Activated T-helper 17 cell treated with anti-CD3 and anti-CD28 coated beads, Interleukin-2, amount 50 U/mL, for 72 hours (primary cell): ENCODE data around the gene HERC6. TPM values are rescaled to one million over a fixed set of nuclear protein-coding genes. Genes with fewer than 3 reads are reported as not detected.
"Not testable (repeated sequence)": the region's sequence is repeated elsewhere in the genome, so short reads cannot be mapped to it uniquely, and the experiment has no call there.

Experiments
- ATAC-seq: fragments of 150-1000 bp; cut with Tn5 transposase; replicated peaks from 2 replicates; pipeline ENCODE4 v1.10.0; 2021; ENCODE audit warnings: mild to moderate bottlenecking, moderate library complexity
- H3K27ac Mint-ChIP-seq: one replicate; pipeline ENCODE4 v1.8.0; 2022; ENCODE audit warnings: mixed read lengths
- H3K27me3 Mint-ChIP-seq: one replicate; pipeline ENCODE4 v1.8.0; 2022; ENCODE audit warnings: mixed read lengths
- H3K36me3 Mint-ChIP-seq: one replicate; pipeline ENCODE4 v1.8.0; 2022; ENCODE audit warnings: low read depth, mild to moderate bottlenecking, mixed read lengths
- H3K4me1 Mint-ChIP-seq: one replicate; pipeline ENCODE4 v1.8.0; 2022; ENCODE audit warnings: mixed read lengths
- H3K4me3 Mint-ChIP-seq: one replicate; pipeline ENCODE4 v1.8.0; 2022; ENCODE audit warnings: mild to moderate bottlenecking, mixed read lengths
- H3K9me3 Mint-ChIP-seq: one replicate; pipeline ENCODE4 v1.8.0; 2022; ENCODE audit warnings: mixed read lengths
- total RNA-seq, 2 donors: library from RNA; stranded (reverse); gene quantifications; one replicate each; pipeline ENCODE4 v1.2.3, GENCODE V29; 2022

The HERC6 gene
- 1 to 10 TPM; 5.7 to 6.8 TPM for total RNA-seq

- H3K27me3 Mint-ChIP-seq = no peaks in the 10 kb centered on the region
- H3K4me3 Mint-ChIP-seq = peak within 1 kb of the TSS; percentile 69
- peak within 1 kb of the TSS; percentile 41 for H3K27ac Mint-ChIP-seq
- no peaks in the 10 kb centered on the region for H3K36me3 Mint-ChIP-seq
- ATAC-seq = peak; percentile 48
- H3K9me3 Mint-ChIP-seq = no peaks in the 10 kb centered on the region
- peaks cover 22% of the 10 kb centered on the region for H3K4me1 Mint-ChIP-seq
These were observed at the start of gene HERC6 for GRCh38 chr4:88378691-88379559. TSS of gene HERC6 (plus strand) at chr4:88378852. CDS start at chr4:88378922, 70 bp downstream.

DNA sequence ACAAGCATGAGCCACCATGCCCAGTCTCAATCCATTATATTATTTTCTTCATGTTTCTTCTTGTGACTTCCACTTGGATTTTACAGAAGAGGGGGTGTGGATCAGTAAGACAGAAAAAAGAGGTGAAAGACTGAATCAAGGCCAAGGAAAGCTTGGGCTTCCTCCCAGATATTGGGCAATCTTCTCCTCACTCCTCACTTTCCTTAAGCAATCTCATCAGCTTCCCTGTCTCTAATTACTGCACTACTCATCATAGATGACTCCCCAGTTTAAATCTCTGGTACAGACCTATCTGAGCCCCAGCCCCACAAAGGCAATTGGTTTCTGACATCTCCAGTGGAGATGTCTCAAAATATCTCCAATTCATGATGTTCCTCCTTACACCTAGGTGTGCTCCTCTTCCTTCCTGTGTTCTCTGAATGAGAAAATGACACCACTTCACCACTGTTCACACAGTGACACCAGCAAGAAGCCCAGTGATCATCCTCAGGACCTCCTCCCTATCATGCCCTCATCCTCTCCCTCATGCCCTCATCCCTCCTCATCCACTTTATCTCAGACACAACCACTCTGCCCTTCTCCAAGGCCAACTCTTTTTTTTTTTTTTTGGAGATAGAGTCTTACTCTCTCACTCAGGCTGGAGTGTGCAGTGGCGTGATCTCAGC, 44.8 kb upstream of the HERC6 start:
- no peak for ATAC-seq
- no peaks in the 10 kb centered on the region for H3K36me3 Mint-ChIP-seq
- H3K27ac Mint-ChIP-seq = peak overlapping the region; percentile 56
- no peaks in the 10 kb centered on the region for H3K9me3 Mint-ChIP-seq
- peaks cover 4% of the 10 kb centered on the region for H3K4me1 Mint-ChIP-seq
- H3K27me3 Mint-ChIP-seq = peaks cover 6% of the 10 kb centered on the region
- no peak overlapping the region for H3K4me3 Mint-ChIP-seq

DNA sequence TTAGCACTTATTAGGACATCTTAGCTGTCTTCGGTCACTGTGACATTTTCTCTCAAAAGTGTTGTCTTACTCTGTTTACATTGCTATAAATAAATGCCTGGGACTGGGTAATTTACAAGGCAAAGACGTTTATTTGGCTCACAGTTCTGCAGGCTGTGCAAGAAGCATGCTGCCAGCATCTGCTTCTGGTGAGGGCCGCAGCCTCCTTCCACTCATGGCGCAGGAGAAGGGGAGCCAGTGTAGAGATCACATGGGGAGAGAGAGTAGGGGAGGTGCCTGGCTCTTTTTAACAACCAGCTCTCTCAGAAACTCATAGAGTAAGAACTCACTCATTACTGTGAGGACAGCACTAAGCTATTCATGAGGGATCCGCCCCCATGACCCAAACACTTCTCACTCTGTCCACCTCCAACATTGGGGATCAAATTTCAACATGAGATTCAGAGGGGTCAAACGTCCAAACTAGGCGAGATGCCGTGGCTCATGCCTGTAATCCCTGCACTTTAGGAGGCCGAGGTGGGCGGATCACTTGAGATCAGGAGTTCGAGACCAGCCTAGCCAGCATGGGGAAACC, 43.5 kb upstream of the HERC6 start:
- Mint-ChIP-seq H3K27ac (no peak overlapping the region), H3K4me1 (peaks cover 4% of the 10 kb centered on the region), H3K36me3 (no peaks in the 10 kb centered on the region), H3K27me3 (peaks cover 6% of the 10 kb centered on the region), H3K4me3 (no peak overlapping the region), H3K9me3 (no peaks in the 10 kb centered on the region)
- ATAC-seq = no peak

GRCh38 chr4:88341227-88342192, 37.1 kb upstream of the HERC6 start:
- peak; percentile 63 for ATAC-seq
- Mint-ChIP-seq H3K4me3 (no peak overlapping the region), H3K27me3 (no peaks in the 10 kb centered on the region), H3K9me3 (no peaks in the 10 kb centered on the region), H3K36me3 (no peaks in the 10 kb centered on the region), H3K27ac (no peak overlapping the region), H3K4me1 (no peaks in the 10 kb centered on the region)

DNA sequence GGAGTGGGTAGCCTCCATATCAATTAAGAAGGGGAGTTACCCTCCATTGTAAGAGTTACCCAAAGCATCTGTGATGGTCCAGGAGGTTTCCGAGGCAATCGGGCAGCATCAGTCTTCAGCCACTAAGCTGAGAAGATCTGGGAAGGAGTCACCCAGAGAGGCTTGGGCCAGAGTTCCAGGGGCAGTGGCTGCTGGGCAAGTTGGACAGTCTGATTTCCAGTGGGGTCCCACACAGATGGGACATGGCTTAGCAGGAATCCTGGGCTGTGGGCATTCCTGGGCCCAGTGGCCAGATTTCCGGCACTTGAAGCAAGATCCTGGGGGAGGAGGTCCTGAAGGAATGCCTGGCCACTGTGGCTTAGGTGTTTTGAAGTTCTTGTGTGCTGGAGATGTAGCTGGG, 31.8 kb upstream of the HERC6 start:
- not testable (repeated sequence) for H3K4me1 Mint-ChIP-seq, H3K4me3 Mint-ChIP-seq, H3K36me3 Mint-ChIP-seq, H3K9me3 Mint-ChIP-seq, ATAC-seq, H3K27ac Mint-ChIP-seq, H3K27me3 Mint-ChIP-seq

DNA sequence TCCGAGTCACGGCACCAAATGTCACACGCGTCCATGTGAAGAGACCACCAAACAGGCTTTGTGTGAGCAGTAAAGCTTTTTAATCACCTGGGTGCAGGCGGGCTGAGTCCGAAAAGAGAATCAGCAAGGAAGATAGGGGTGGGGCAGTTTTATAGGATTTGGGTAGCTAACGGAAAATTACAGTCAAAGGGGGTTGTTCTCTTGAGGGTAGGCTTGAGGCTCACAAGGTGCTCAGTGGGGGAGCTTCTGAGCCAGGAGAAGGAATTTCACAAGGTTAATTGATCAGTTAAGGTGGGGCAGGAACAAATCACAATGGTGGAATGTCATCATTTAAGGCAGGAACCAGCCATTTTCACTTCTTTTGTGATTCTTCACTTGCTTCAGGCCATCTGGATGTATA, 29.9 kb upstream of the HERC6 start:
- not testable (repeated sequence) for H3K27me3 Mint-ChIP-seq, H3K9me3 Mint-ChIP-seq, ATAC-seq, H3K4me3 Mint-ChIP-seq, H3K4me1 Mint-ChIP-seq, H3K27ac Mint-ChIP-seq, H3K36me3 Mint-ChIP-seq

- ATAC-seq = no peak
- Mint-ChIP-seq H3K36me3 (no peaks in the 10 kb centered on the region), H3K4me3 (no peak overlapping the region), H3K9me3 (no peaks in the 10 kb centered on the region), H3K27me3 (no peaks in the 10 kb centered on the region), H3K27ac (no peak overlapping the region), H3K4me1 (no peaks in the 10 kb centered on the region)
These were observed 27.9 kb upstream of the HERC6 start for GRCh38 chr4:88350786-88351185.

DNA sequence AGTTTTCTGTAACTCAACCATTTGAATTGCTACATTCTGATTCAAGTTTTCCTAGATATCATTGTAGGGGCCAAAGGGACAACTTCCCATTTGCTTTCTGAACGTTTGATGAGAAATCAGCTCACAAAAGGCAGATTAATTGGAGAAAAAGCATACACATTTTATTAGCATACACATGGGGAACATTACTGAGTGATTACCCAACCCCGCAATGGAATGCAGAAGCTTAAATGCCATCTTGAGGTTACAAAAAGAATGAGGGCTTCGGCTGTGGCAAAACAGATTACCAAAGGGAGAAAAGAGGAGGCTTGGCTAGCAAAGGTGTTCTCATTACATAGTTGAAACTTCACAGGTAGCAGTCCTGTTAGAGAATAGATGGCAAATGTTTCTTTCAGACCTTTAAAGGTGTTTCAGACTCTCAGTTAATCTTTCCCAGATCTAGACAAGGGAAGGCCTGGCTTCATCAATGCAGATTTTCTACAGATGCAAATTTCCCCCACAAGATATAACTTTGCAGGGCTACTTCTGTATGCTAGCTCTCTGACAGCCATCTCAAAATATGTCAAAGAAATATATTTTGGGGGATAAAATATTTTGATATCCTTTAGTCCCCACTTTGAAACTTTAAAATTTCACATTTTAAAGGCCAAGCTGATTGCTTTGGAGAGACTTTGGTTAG, 26.5 kb upstream of the HERC6 start:
- Mint-ChIP-seq H3K4me3 (no peak overlapping the region), H3K9me3 (no peaks in the 10 kb centered on the region), H3K27me3 (no peaks in the 10 kb centered on the region), H3K27ac (no peak overlapping the region), H3K4me1 (no peaks in the 10 kb centered on the region), H3K36me3 (no peaks in the 10 kb centered on the region)
- no peak for ATAC-seq

DNA sequence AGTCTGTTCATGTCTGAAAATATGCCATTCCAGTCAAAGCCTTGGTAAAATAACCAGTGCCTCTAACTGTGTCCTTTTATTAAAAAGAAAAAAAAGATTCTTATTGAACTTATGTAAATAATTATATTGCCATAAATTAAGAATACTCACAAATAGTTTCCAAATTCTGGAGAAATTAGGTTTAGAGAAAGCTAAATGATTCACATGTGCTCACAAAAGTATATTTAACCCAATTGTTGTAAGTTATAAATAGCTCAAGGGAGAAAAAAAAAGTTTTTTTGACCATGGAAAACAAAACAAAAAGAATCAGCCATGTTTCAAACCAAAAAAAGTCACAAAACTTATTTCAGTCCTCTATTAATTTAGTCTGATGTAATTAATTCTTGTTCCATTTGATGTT, 25.3 kb upstream of the HERC6 start:
- Mint-ChIP-seq H3K4me1 (no peaks in the 10 kb centered on the region), H3K4me3 (no peak overlapping the region), H3K27me3 (no peaks in the 10 kb centered on the region), H3K9me3 (no peaks in the 10 kb centered on the region), H3K36me3 (no peaks in the 10 kb centered on the region), H3K27ac (no peak overlapping the region)
- no peak for ATAC-seq

DNA sequence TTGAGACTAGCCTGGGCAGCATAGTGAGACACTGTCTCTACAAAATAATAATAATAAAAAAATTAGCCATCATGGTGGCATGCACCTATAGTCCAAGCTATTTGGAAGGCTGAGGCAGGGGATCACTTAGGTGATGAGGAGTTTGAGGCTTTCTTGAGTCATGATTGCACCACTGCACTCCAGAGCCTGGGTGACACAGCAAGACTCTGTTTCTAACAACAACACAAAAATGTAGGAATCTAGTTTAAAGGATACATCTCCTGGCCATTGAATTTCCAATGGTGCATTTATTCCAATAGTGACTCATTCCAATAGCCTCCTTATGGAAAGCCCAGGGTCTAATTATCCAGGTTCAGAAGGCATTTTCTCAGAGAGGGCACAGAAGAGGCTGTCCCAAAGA, 21.9 kb upstream of the HERC6 start:
- H3K27me3 Mint-ChIP-seq = no peaks in the 10 kb centered on the region
- H3K4me1 Mint-ChIP-seq = no peaks in the 10 kb centered on the region
- ATAC-seq = no peak
- H3K9me3 Mint-ChIP-seq = no peaks in the 10 kb centered on the region
- H3K36me3 Mint-ChIP-seq = no peaks in the 10 kb centered on the region
- H3K4me3 Mint-ChIP-seq = no peak overlapping the region
- H3K27ac Mint-ChIP-seq = no peak overlapping the region

- no peak for ATAC-seq
- Mint-ChIP-seq H3K4me1 (no peaks in the 10 kb centered on the region), H3K27ac (no peak overlapping the region), H3K9me3 (no peaks in the 10 kb centered on the region), H3K4me3 (no peak overlapping the region), H3K27me3 (no peaks in the 10 kb centered on the region), H3K36me3 (no peaks in the 10 kb centered on the region)
These were observed 21.4 kb upstream of the HERC6 start for GRCh38 chr4:88357262-88357661.

GRCh38 chr4:88359558-88359957, 19.1 kb upstream of the HERC6 start:
- H3K4me3 Mint-ChIP-seq = no peak overlapping the region
- no peaks in the 10 kb centered on the region for H3K4me1 Mint-ChIP-seq
- peaks cover 3% of the 10 kb centered on the region for H3K27me3 Mint-ChIP-seq
- H3K27ac Mint-ChIP-seq = no peak overlapping the region
- H3K36me3 Mint-ChIP-seq = no peaks in the 10 kb centered on the region
- peaks cover 4% of the 10 kb centered on the region for H3K9me3 Mint-ChIP-seq
- no peak for ATAC-seq

DNA sequence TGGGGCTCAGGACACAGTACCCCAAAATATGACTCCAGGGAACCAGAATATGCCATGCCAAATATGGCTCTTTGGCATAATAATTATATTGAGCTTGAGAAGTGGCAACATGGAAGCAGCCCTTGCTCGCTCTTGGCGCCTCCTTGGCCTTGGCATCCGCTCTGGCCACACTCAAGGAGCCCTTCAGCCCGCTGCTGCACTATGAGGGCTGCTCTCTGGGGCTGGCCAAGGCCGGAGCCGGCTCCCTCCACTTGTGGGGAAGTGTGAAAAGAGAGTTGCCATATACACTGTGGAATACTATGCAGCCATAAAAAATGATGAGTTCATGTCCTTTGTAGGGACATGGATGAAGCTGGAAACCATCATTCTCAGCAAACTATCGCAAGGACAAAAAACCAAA, 18.4 kb upstream of the HERC6 start:
- Mint-ChIP-seq H3K27me3 (peaks cover 3% of the 10 kb centered on the region), H3K9me3 (peaks cover 4% of the 10 kb centered on the region), H3K27ac (no peak overlapping the region), H3K36me3 (no peaks in the 10 kb centered on the region), H3K4me3 (no peak overlapping the region), H3K4me1 (no peaks in the 10 kb centered on the region)
- no peak for ATAC-seq

DNA sequence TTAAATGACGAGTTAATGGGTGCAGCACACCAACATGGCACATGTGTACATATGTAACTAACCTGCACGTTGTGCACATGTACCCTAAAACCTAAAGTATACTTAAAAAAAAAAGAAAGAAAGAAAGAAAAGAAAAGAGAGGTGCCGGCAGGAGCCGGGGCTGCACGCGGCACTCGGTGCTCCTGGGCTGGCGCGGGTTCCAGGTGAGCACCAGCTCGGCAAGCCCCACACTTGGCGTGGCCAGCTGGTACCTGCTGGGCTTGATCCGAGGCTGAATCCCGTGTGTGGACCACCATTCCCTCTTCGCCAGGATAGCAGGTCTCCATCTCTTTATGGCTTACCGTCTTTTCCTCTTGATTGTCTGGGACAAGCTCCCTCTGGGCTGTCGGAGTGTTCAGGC, 17.9 kb upstream of the HERC6 start:
- Mint-ChIP-seq H3K36me3 (no peaks in the 10 kb centered on the region), H3K27ac (no peak overlapping the region), H3K27me3 (peaks cover 3% of the 10 kb centered on the region), H3K9me3 (peaks cover 4% of the 10 kb centered on the region), H3K4me3 (no peak overlapping the region), H3K4me1 (no peaks in the 10 kb centered on the region)
- ATAC-seq = no peak
